Ishikawa (cell line): ENCODE data around the gene PON2.

Experiments used
- CEBPB ChIP-seq: IDR thresholded peaks from 2 replicates; pipeline ENCODE4 v1.6.1; 2012
- EP300 ChIP-seq: IDR thresholded peaks from 2 replicates; pipeline ENCODE4 v1.6.1; 2012; ENCODE audit warnings: borderline replicate concordance
- NFIC ChIP-seq: IDR thresholded peaks from 2 replicates; pipeline ENCODE4 v1.6.1; 2012
- REST ChIP-seq: IDR thresholded peaks from 2 replicates; pipeline ENCODE4 v1.6.1; 2012; ENCODE audit warnings: low read depth, mild to moderate bottlenecking
- TAF1 ChIP-seq: IDR thresholded peaks from 2 replicates; pipeline ENCODE4 v1.6.1; 2012; ENCODE audit warnings: low read depth, mild to moderate bottlenecking

GRCh38 chr7:95479992-95480624 is 45.3 kb upstream of the PON2 start:
- TF ChIP-seq REST (no peak), EP300 (no peak), TAF1 (no peak), CEBPB (no peak), NFIC (no peak)
